AG09319 (cell line): ENCODE measurements around the gene NFIX.
A peak's percentile ranks its signal among the peaks of the same experiment; 100 is the strongest.

ENCODE experiments used
- DNase-seq: peaks from one replicate; pipeline ENCODE4 v3.0.0-alpha.2; 2010; ENCODE audit warnings: low read depth; ENCODE audit errors: extremely low read depth
- TF ChIP-seq, protein P1 (sequence below): IDR thresholded peaks from 2 replicates; pipeline ENCODE4 v1.5.1; 2011; ENCODE audit warnings: low read depth, mild to moderate bottlenecking, inconsistent platforms, low read length, moderate library complexity

Gene NFIX

DNA sequence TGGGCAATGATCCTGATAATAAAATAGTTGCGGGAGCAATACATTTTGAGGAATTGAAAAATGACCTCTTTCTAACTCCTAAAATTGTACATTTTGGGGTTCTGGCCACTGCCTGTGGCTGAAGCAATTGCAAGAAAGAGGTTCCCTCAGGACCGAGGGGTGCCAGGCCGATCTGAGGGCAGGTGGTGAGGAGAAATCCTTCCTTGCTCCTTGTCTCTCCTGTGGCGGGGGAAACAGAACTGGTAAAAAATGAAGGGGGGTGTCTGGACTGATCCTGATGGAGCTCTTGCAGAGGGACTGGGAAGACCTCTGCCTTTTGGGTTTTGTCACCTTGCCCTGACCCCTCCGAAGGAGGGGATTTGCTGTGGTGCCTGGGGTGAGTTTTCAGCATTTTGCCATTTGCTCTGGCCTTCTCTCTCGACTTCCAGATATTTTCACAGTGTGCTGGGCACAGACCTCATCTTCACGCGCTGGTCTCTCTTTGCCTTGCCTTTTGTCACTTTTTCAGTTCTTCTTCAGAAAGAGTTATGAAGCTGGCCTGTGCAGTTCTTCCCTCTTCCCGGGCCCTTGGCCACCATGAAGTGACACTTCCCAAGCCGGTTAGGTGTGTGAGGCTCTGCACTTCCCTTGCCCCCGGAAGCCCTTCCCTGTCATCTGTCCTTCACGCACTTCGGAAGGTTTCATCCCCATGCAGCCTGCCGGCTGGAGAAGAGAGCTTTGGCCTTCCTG, 22.2 kb downstream of the NFIX start:
- TF ChIP-seq, protein P1, sequence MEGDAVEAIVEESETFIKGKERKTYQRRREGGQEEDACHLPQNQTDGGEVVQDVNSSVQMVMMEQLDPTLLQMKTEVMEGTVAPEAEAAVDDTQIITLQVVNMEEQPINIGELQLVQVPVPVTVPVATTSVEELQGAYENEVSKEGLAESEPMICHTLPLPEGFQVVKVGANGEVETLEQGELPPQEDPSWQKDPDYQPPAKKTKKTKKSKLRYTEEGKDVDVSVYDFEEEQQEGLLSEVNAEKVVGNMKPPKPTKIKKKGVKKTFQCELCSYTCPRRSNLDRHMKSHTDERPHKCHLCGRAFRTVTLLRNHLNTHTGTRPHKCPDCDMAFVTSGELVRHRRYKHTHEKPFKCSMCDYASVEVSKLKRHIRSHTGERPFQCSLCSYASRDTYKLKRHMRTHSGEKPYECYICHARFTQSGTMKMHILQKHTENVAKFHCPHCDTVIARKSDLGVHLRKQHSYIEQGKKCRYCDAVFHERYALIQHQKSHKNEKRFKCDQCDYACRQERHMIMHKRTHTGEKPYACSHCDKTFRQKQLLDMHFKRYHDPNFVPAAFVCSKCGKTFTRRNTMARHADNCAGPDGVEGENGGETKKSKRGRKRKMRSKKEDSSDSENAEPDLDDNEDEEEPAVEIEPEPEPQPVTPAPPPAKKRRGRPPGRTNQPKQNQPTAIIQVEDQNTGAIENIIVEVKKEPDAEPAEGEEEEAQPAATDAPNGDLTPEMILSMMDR = no peak
- no peak for DNase-seq

DNA sequence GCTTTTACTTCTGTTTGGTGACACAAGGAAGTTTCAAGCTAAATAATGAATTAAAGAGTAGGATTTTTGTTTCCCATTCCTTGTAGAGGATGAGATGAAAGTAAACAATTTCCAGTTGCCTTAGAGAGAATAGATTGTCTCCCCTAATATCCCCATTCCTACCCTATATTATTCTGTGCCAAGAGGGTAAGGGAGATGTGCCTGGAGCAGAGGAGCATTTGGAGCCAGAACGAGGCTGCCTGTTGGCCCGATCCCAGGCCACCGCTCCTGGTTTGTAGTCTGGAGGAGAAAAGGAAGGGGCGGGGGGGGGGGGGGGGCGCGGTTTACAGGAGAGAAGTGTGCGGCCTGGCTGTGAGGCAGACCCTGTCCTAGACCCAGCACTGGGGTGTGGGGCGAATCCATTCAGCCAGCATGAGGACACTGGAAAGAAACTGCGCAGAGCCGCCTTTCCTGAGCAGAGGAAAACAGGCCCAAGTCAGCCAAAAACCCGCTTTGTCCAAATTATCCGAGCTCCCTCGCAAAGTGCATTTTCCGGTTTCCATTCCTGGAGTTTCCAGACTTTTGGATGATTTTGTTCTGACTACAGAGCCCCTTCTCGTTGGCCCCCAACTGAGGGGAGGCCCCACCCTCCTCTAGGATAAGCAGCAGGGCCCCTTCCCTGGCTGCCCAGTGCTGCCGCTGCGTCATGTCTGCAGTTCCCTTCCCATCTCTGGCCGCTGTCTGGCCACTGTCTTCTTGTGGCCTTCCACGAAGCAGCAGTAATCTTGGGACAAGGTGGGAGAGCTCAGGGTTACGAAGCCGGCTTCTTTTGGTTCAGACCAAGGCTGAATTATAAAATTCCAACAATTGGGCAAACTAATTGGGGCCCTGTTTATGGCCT, 23.0 kb downstream of the NFIX start:
- no peak for DNase-seq
- TF ChIP-seq, protein P1 = no peak

DNA sequence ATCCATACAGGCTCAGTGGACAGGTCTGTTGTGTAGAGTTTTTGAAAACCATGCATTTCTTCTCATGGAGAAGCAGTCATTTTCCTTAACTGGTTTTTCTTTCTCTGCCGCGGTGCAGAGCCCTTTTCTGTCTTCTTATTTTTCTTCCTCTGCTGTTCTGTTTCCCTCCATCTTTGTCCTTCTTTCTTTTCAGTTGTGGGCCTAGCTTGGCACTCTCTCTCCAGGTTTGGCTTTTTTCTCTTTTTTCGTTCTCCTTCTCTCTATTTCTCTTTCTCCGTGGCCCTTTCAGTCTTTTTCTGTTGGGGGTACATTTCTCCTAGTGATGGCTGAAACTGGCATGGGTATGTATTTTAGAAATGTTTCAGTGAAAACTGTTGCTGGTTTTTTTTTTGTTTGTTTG, 24.1 kb downstream of the NFIX start:
- no peak for DNase-seq
- TF ChIP-seq, protein P1 = no peak

DNA sequence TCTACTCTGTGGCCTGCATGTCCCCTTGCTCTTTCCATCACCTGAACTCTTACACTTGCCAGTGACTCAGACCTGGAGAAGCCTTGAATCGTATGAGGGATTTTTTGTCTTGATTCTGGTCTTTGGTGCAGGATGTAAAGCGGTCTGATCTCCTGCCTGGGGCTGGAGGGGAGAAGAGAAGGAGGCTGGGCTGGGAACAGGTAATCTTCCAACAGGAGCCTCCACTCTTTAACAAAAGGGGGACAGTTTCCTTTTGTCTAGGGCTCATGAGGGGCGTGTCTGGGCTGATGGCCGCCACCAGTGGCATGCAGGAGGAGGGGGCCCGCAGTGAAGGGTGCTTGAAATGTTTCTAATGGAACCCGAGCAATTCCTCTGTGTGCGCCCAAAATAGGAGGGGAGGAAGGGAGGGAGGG, 24.7 kb downstream of the NFIX start:
- DNase-seq = no peak
- TF ChIP-seq, protein P1 = no peak

DNA sequence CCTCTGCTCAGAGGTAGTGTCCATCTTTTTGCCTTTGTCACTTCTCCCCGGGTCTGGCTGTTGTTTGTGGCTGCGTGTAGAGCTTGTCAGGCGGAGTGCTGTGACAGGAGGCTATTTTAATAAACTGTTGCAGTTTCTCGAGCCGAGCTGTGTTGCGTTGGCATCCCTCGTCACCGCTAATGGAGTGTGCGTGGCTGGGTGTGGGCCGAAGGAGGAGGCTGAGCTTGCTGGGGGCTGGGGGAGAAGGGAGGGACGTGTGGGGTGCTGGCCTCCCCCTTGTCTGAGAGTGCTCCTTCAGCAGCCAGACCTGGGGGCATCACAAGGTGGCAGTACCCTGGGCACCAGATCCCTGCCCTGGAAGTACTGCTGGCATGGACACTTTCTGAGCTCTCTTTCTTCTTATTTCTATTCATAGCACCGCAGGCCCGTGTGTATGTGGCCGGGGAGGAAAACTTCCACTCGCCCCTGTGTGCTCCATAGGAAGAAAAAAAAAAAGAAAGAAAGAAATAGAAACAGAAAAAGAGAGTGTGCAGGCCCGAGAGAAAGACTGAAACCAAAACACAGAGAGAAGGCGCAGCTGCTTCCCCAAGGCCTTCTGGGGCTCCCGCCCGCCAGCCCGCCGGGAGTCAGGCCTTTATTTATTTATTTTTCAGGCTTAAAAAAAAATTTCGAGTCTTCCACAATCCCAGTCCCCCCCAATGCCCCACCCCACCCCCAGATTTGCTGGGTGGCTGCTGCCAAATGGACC, 27.0 kb downstream of the NFIX start:
- TF ChIP-seq, protein P1 = no peak
- no peak for DNase-seq

DNA sequence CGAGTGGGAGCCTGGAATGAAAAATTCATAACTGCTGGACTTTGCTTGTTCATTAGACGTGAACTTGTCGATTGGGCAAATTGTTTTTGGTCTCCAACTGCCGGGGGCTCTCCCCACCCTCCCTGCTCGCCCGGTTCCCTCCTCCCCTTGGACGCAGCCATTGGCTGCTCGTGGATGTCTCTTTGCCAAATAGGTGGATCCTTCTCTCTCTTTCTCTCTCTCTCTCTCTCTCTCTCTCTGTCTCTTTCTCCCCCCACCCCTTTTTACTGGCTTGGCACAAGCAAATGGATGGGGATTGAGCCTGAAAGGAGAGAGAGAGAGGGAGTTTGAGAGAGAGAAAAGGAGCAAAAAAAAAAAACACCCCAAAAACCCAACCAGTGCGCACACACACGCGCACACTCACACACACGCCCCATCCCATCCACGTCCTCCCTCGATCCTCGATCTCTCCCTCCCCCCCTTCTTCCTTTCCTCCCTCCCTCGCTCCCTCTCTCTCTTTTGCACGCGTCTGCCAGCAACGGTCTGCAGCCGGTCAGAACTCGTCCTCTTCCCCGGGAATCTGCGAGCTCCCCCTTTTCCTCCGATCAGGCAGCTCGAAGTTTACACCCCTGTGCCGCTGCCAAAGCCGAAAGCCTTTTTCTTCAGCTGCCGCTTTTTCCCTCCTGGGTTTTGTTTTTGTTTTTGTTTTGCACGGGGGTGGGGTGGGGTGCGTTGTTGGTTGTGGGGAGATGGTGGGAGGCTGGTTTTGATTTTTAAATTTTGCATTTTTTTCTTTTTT, 27.8 kb downstream of the NFIX start:
- TF ChIP-seq, protein P1 = no peak
- DNase-seq = peak; percentile 97
